KBM-7 (cell line): ENCODE data around the gene WDR55.
"Not testable (repeated sequence)": the region's sequence is repeated elsewhere in the genome, so short reads cannot be mapped to it uniquely, and the experiment has no call there.

ENCODE experiments used
- DNase-seq: peaks from one replicate; pipeline ENCODE4 v3.0.0-alpha.2; 2015
- in situ Hi-C: fragments of 300-500 bp; cut with MboI; formaldehyde crosslinking; loops from 2 replicates; pipeline ENCODE4 v1.14.3; 2020; ENCODE audit warnings: low sequenced_read_pairs, low pct_unique_long_range_greater_than_20kb, mixed read lengths

Gene WDR55, protein sequence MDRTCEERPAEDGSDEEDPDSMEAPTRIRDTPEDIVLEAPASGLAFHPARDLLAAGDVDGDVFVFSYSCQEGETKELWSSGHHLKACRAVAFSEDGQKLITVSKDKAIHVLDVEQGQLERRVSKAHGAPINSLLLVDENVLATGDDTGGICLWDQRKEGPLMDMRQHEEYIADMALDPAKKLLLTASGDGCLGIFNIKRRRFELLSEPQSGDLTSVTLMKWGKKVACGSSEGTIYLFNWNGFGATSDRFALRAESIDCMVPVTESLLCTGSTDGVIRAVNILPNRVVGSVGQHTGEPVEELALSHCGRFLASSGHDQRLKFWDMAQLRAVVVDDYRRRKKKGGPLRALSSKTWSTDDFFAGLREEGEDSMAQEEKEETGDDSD

DNA sequence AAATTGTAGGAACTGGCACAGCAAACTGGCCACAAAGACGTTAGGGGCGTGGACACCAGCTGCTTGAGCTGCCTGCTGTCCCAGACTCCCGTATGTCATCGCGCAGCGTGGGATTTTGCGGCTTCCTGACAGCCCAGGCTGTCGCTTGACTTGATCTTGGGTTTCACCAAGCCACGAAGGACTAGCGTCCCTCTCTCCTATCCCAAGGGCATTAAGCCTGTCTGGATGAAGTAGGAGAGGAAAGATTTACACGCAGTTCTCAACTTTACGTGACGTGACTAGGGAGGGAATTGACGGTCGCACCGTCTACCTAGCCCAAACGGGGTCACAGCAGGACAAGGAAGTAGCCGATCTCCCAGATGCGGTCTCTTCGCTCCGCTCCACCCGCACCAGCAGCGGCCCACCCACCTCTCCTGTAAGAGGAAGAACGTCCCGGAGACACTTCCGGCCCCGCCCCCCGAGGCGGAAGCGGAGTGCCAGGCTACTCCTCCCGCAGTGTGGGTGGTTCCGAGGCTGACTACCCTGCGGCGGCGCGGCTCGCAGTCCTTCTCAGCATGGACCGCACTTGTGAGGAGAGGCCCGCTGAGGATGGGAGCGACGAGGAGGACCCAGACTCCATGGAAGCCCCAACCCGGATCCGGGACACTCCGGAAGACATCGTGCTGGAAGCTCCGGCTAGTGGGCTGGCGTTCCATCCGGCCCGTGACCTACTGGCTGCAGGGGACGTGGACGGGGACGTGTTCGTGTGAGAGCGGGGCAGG lies at the start of gene WDR55:
Gene WDR55, plus strand, starts transcription at position 546 of the 761 bp plus-strand sequence. Its CDS starts 9 bp downstream, at position 555.
- in situ Hi-C loops, result no loop called here
- peak; percentile 97 for DNase-seq

DNA sequence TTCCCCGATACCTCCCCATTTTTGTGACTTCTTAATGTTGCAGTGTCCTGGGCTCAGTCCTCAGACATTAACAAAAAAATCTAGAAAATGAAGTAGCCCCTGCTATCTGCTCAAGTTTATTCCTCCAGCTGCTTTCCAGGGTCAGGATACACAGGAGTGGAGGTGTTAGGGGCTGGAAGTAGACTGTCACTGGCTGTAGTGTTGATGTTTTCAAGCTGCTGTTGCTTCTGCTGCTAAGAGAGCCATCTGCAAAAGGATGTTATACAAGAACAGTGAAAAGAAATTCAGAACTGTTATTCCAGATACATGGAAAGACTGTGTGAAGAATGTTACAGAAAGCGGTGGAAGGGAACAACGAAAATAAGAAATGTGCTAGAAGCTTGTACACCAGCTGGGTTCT lies 42.4 kb upstream of the WDR55 start:
- in situ Hi-C loops, result no loop called here
- no peak for DNase-seq

DNA sequence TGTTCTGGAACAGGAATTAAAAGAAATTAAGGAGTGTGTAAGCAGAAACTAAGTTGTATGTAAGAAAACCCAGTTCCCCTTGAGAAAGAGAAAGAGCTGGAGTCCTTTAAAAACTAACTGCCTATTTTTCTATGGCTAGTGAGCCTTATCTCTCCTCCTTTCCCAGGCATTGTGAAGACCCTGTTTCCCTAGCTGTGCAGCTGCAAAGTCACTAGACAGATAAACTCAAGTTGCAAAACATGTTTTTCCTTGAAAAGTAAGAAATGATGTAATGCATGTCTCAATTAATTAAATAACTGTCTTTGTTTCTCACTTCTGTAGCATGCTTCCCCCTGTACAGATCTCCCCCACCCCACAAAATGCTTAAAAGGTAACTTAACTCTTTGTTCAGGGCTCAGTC lies 41.6 kb upstream of the WDR55 start:
- DNase-seq, in situ Hi-C loops: not testable (repeated sequence)

DNA sequence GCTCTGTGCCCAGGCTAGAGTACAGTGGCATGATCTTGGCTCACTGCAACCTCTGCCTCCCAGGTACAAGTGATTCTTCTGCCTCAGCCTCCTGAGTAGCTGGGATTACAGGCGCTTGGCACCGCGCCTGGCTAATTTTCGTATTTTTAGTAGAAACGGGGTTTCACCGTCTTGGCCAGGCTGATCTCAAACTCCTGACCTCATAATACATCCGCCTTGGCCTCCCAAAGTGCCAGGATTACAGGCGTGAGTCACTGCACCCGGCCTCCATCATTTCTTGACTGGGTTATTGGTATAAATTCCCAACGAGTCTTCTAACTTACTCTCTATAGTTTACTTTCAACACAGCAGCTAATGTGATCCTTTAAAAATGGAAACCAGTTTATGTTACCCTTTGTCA lies 39.8 kb upstream of the WDR55 start:
- in situ Hi-C loops, DNase-seq: not testable (repeated sequence)

DNA sequence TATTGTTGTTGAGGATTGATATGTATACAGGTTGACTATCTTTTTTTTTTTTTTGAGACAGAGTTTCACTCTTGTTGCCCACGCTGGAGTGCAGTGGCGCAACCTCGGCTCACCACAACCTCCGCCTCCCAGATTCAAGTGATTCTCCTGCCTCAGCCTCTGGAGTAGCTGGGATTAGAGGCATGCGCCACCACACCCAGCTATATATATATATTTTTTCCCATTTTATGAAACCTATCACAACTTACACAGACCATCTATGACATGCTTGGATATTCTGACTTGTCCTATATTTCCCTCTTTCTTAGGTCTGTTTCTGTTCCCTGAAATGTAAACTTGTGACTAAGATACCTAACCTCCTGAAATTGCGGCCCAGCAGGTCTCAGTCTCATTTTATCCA lies 36.7 kb upstream of the WDR55 start:
- DNase-seq, result no peak
- in situ Hi-C loops, result no loop called here

DNA sequence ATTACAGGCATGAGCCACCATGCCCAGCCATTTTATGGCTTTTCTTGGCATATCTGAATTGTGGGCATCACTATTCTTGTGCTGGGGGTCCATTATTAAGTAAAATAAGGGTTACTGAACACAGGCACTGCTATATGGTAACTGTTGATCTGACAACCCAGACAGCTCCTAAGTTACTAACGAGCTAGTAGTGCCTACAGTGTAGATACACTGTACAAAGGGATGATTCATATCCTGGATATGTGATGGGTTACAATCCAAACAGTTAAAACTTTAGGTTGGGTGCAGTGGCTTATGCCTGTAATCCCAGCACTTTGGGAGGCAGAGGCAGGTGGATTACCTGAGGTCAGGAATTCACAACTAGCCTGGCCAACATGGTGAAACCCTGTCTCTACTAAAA lies 36.0 kb upstream of the WDR55 start:
- DNase-seq, result no peak

DNA sequence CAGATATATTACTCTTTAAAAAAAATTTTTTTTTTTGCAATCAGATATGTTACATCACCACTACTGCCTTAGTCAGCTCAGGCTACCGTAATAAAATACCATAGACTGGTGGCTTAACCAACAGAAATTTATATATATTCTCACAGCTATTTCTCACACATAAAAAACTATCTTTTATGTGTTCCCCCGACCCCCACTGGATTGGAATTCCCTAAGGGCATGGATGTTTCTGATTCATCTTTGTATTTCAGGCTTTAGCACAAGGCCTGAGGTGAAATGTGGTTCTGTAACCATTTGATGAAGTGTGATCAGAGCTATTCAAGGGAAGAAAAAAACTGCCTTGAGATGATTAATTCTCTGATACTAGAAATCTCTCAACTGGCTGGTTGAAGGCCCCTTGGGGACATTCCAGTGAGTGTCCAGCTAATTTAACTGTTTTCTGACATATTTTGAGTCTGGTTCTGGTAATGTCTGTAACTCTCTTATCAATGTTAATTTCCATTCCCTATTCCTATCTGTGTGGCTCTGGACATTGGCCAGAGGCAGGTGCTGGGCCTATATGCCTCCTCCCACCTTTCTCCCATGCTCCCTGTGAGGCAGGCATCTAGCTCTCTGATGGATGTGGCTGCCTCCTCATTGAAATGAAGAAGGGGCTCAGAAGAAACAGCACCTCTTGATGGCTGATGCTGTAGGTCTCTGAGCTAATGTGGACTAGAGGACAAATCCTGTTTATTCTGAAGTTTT lies 34.2 kb upstream of the WDR55 start:
- no peak for DNase-seq
- in situ Hi-C loops, result no loop called here

More for the DNA sequence above, 36.0 kb upstream of the WDR55 start:
- in situ Hi-C loops, result no loop called here

DNA sequence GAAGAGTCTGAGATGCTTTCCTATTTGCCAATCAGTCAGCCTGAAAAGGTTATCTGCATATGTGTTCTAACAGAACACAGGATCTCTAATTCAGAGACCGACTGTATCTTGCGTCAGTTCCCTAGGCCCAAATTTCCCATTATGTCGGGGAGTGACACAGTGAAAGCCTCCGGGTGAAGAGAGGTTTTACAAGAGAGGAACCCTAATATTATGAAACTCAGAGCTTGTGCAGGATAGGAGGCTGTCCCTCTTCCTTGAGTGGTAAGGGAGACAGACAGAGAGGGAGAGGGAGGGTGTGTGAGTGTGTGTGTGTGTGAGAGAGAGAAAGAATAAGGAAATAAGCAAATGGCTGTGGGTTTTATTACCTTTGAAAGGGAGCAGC lies 33.7 kb upstream of the WDR55 start:
- no peak for DNase-seq

DNA sequence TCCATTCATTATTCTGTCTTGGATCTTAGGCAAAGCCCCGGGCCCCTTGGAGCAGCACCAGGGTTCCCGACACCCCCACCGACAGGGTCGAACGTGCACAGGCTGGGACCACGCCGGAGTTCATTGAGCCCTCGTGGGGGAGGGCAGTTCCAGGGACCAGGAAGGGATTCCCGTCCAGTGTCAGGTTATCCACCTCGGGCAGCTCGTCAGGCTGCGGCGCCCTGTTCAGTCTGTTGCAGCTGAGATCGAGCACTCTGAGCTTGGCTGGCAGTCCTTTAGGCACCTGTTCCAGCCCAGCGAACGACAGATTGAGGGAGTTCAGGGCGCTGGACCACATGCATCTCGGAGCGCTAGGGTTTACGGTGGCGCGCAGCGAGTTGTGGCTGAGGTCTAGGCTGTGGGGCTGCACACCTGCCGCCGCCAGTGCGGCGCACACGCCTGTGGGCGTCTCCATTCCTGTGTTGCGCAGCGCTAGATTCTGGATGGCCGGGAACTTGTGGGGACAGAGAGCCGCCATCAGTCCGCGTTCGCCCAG lies 32.8 kb upstream of the WDR55 start:
- in situ Hi-C loops, result no loop called here
- DNase-seq, result no peak

More for the DNA sequence above, 33.7 kb upstream of the WDR55 start:
- in situ Hi-C loops, result no loop called here

DNA sequence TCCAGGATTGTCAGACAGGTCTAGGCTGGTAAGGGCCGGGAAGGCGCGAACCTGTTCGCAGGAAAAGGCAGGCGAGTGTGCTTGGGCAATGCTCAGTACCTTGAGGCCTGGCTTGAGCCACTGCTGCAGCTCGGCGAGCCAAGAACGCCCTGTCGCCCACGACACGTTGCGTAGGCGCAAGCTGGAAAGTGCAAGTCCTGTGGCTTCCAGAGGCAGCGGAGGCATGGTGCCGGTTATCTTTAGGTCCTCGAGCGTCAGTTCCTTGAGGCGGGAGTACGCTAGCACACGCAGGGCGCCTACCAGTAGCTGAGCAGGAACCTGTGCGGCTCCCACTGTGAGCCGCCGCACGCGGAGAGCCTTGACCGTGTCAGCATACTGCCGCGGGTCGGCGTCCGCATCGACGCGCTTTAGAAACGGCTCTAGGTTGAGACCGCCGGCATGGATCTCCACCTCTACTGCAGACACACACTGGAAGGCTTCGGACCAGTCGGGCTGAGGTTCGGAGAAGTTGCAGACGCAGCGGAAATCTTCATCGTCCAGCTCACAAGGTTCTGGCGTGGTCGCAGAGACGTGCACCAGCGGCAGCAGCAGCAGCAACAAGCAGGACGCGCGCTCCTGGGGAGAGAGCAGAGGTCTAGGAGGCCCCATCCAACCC lies 32.2 kb upstream of the WDR55 start:
- in situ Hi-C loops, result no loop called here
- no peak for DNase-seq

DNA sequence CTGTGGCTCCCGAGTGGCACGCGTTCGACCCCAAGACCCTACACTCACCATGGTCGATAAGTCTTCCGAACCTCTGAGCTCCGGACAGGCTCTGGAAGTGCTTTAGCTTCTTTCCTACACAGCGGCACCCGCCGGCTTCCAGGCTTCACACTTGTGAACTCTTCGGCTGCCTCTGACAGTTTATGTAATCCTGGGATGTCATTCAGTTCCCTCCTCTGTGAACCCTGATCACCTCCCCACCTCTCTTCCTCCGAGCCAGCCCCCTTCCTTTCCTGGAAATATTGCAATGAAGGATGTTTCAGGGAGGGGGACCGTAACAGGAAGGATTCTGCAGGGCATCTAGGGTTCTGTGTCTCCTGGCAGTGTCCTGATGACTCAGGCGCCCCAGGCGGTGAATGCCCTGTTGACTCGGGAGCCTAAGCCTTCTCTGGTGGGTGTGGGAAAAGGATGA lies 31.7 kb upstream of the WDR55 start, which contains the start of gene CD14:
Gene CD14, minus strand, starts transcription at position 155 of the 451 bp plus-strand sequence. Its CDS starts 104 bp downstream, at position 51.
- no peak for DNase-seq

DNA sequence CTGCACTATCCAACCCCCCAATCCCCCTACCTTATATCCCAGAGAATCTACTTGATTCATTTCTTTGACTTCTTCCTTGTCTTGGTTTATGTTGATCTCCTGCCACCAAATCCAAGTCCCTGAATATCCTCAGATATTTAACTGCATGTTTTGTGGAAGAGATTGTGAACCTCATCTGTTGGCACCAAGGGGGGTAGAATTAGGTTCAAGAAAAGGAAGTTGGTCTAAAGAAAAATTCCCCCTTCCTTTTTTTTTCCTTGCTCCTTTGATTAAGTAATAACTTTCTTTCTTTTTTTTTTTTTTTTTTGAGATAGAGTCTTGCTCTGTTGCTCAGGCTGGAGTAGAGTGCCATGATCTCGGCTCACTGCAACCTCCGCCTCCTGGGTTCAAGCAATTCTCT lies 31.2 kb upstream of the WDR55 start:
- in situ Hi-C loops, result no loop called here
- no peak for DNase-seq

More for the DNA sequence above, 31.7 kb upstream of the WDR55 start, which contains the start of gene CD14:
- in situ Hi-C loops, result no loop called here

DNA sequence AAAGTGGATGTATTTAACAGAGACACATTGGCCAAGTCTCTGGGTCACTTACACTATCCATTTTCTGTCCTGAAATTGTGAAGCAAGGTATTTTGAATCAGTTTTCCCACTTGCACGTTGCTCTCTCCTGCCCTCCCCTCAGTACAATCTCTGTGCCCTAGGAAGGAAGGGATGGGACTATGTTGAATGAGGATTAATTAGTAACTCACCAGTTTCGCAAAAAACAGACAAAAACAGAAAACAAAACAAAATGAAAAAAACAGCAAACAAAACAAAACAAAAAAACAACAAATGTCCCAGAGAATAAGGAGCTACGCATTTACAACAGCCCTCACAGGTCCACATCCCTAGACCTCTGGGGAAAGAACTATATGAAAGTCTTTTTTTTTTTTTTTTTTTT lies 30.6 kb upstream of the WDR55 start:
- DNase-seq, result no peak
- in situ Hi-C loops, result no loop called here

DNA sequence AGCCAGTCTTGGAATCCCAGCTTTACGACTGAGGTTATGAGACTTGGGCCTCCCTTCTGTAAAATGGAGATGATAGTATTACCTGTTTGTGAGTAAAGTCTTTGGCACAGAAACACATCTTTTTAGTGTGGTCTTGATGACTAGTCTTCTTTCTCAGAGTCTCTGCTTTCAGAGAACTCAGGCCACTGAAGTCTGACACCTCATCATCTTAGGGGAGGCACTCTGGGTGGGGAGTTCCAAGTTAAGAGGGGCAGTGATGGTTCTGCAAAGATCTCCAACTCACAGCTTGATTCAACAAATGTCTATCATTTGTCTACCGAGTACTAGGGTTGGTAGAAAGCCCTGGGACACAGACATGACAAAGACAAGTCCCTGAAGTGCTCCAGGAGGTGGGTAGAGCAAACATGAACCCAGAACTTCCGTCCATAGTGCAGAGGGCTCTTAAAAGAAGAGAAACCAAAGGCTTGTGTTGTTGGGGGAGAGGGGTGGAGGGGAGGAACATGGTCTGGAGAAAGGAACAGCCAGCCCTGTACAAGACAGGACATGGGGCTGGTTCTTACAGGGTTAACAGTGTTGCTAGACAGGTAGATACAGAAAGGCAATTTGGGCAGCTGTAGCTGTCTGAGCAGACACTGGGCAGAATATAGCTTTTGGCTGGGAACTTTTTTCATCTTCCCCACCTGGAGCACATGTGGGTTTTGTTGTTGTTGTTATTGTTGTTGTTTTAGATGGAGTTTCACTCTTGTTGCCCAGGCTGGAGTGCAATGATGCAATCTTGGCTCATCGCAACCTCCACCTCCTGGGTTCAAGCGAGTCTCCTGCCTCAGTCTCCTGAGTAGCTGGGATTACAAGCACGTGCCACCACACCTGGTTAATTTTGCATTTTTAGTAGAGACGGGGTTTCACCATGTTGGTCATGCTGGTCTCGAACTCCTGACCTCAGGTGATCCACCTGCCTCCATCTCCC lies 29.1 kb upstream of the WDR55 start:
- no peak for DNase-seq
- in situ Hi-C loops, result no loop called here

DNA sequence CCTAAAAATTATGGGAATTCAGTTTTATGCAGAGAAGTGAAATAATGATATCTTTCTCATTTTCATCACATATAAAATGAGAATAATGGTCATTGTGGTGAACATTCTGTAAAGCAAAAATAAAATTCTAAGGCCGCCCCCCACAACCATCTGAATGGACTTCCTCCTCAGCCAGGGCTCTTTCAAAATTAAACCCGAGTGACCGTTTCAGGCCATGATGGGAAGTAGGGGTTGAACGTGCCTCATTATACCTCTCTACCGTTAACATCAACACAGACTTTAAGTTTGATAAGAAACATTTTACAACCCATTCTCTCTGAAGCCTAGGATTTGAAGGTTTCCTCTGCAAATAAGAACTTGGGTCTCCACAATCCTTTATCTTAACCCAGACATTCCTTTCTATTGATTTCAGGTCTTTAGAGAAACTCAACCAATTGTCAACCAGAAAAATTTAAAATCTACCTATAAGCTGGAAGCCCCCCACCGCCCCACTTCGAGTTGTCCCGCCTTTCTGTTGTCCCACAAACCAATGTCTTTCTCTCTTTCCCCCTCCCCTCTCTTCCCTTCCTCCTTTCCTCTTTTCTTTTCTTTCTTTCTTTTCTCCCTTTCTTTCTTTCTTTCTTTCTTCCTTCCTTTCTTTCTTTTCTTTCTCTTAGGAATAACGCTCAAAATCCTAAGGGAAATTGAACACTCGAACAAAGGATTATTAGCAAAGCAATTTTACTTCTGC lies 27.2 kb upstream of the WDR55 start:
- in situ Hi-C loops, result no loop called here

DNA sequence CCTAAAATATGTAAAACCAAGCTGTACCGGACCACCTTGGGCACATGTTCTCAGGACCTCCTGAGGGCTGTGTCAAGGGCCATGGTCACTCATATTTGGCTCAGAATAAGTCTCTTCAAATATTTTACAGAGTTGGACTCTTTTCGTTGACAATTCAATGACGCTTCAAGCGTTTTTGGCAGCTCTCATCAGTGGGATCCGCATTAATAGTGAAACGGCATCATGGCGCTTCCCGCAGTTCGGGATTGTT lies 25.9 kb upstream of the WDR55 start:
- DNase-seq, in situ Hi-C loops: not testable (repeated sequence)

More for the DNA sequence above, 27.2 kb upstream of the WDR55 start:
- no peak for DNase-seq
